ENCODE data around the gene SPTBN5. TPM values are rescaled to one million over a fixed set of nuclear protein-coding genes. Genes with fewer than 3 reads are reported as not detected.

Gene SPTBN5
- total and polyA plus RNA-seq, 3 donors from 2014 or later = 1.4 to 3.1 (median 1.4) TPM

DNA sequence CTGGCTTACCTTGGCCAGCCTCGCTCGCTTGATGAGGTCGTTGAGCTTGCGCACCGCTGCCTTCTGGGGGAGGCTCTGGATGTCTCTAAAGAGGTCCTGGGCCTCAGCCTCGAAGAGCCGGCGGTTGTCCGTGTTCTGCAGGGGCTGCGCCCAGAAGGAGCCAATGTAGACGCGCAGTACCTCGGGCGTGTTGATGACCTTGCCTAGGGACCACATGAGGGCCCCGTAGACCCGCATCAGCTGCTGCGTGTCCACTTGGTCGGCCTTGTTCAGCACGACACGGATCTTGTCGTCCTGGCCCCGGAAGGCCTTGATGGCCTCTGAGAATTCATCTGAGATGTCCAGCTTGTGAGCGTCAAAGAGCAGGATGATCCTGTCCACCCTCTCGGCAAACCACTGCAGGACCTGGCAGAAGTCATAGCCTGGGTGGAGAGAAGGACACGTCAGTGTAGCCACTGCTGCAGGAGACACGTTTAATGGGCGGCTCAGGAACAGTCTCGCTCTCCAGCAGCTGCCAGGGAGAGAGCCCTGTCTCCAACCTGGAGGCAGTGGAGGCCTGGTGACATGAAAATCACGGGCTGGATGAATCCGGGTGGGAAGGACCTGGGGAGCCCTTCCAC lies 25.5 kb upstream of the SPTBN5 start:
- Histone ChIP-seq H3K36me3 (ENCODE audit: low read depth, missing control alignments) (no peaks in the 10 kb centered on the region), H3K27me3 (no peaks in the 10 kb centered on the region), H3K4me1 (peaks cover 44% of the 10 kb centered on the region), H3K27ac (peak overlapping the region in 1 of 2 donors; percentile 22), H3K4me3 (no peak overlapping the region), H3K9me3 (no peaks in the 10 kb centered on the region)
- intact Hi-C loops (cut with DNase I; ENCODE audit: low total_unique reads) = no loop called here
- TF ChIP-seq, protein P1, sequence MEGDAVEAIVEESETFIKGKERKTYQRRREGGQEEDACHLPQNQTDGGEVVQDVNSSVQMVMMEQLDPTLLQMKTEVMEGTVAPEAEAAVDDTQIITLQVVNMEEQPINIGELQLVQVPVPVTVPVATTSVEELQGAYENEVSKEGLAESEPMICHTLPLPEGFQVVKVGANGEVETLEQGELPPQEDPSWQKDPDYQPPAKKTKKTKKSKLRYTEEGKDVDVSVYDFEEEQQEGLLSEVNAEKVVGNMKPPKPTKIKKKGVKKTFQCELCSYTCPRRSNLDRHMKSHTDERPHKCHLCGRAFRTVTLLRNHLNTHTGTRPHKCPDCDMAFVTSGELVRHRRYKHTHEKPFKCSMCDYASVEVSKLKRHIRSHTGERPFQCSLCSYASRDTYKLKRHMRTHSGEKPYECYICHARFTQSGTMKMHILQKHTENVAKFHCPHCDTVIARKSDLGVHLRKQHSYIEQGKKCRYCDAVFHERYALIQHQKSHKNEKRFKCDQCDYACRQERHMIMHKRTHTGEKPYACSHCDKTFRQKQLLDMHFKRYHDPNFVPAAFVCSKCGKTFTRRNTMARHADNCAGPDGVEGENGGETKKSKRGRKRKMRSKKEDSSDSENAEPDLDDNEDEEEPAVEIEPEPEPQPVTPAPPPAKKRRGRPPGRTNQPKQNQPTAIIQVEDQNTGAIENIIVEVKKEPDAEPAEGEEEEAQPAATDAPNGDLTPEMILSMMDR (IDR thresholded peaks at IDR 0.05) = no peak
- TF ChIP-seq POLR2A (IDR thresholded peaks at IDR 0.05) = no peak
- DNase-seq = no peak
- WGBS, 2 donors = 61 to 64% methylated on average over 19 to 29 of the region's 30 CpGs

DNA sequence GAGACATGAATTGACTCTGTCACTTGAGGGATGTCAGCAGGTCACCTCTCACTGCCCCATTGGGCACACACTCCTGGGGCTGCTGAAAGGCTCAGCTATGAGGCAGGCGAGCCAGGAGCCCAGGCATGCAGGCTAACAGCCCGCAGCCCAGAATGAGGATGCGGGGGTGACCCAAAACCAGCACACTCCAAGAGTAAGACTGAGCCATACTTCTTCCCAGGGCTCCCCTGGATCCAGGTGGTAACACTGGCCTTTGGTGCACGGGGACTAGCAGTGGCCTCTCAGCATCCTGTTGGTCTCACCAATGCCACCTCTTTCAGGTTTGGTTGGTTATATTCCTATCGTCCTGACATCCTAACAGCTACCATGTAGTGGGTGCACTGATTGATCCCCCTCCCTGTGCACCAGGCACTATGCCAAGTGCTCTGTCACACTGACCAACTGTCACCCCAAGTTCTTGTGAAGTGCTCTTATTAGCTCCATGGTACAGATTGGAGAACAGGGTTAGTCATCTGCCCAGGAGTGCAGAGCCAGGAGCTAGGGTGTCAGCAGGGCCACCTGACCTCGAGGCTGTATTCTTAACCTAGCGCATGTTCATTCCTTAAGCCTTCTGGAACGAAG lies 24.8 kb upstream of the SPTBN5 start:
- 74 to 88% methylated on average over 8 of the region's 8 CpGs for WGBS, 2 donors
- H3K4me1 ChIP-seq = peaks cover 44% of the 10 kb centered on the region
- H3K27me3 ChIP-seq = no peaks in the 10 kb centered on the region
- no peak overlapping the region for H3K4me3 ChIP-seq
- no peaks in the 10 kb centered on the region for H3K36me3 ChIP-seq (ENCODE audit: low read depth, missing control alignments)
- H3K9me3 ChIP-seq = no peaks in the 10 kb centered on the region
- no peak for DNase-seq
- no peak overlapping the region for H3K27ac ChIP-seq
- TF ChIP-seq POLR2A (IDR thresholded peaks at IDR 0.05) = no peak
- TF ChIP-seq, protein P1 (IDR thresholded peaks at IDR 0.05) = no peak
- intact Hi-C loops (cut with DNase I; ENCODE audit: low total_unique reads) = no loop called here

DNA sequence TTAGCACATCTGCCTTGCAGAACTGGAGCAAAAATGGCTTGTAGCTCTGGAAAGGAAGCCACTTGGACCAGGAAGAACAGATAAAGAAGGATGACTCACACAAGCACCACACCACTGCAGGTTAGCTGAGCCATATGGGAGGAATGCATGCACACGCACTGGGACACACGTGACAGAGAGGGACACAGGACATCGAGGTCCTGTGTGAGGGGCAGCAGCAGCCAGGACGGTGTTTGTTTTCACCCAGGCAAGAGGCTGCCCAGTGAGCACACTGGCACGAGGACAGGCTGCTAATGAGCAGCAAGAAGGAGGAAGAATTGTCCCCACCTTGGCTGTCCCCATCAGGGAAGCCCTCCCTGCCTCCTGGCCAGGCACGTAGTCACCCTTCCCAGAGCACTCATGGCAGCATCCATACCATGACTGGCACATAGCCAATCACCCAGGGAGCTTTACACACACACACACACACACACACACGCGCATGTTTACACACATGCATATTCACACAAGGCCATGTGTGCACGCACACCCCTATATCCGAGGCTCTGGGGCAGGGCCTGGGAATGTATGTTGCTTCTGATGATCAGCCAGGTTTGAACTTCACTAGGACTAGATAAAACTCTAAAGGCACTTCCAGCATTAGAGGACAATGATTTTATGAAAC lies 24.0 kb upstream of the SPTBN5 start:
- no peak overlapping the region for H3K4me3 ChIP-seq
- H3K27ac ChIP-seq = no peak overlapping the region
- no peaks in the 10 kb centered on the region for H3K9me3 ChIP-seq
- 52 to 66% methylated on average over 10 of the region's 10 CpGs for WGBS, 2 donors
- no peaks in the 10 kb centered on the region for H3K27me3 ChIP-seq
- no peaks in the 10 kb centered on the region for H3K36me3 ChIP-seq (ENCODE audit: low read depth, missing control alignments)
- DNase-seq = no peak
- TF ChIP-seq, protein P1 (IDR thresholded peaks at IDR 0.05) = no peak
- no peak for TF ChIP-seq POLR2A (IDR thresholded peaks at IDR 0.05)
- intact Hi-C loops (cut with DNase I; ENCODE audit: low total_unique reads) = no loop called here
- H3K4me1 ChIP-seq = peaks cover 44% of the 10 kb centered on the region

DNA sequence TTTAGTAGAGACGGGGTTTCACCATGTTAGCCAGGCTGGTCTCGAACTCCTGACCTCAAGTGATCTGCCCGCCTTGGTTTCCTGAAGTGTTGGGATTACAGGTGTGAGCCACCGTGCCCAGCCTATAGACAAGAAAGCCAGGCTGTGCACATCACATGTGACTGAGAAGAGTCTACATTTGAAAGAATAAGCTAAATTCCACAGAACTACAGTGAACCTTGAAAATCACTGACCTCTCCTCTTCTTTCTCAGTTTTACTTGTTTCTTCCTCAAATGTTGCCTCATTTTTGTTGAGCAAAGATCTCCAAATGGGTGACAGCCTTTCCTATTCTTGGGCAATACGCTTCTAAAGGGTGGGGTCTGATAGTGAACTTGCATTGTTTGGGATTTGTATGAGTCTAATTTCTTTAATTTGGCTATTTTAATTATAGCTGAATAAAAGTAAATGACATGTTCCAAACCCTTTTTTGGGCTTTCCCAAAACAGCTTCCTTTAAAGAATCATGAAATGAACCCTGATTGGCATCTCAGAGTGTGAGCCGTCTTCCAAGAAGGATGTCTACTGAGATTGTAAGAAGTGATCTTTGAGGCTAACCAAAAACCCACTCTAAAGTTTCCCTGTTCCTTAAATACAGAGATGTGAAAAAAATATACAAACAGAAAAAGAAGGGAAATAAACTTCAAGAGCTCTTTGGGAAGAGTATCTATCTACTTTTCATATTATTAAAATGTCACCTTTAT lies 21.6 kb upstream of the SPTBN5 start:
- intact Hi-C loops (cut with DNase I; ENCODE audit: low total_unique reads) = no loop called here
- Histone ChIP-seq H3K36me3 (ENCODE audit: low read depth, missing control alignments) (no peaks in the 10 kb centered on the region), H3K4me1 (peaks cover 32% of the 10 kb centered on the region), H3K4me3 (no peak overlapping the region), H3K27ac (peak overlapping the region in 1 of 2 donors; percentile 37), H3K9me3 (no peaks in the 10 kb centered on the region), H3K27me3 (no peaks in the 10 kb centered on the region)
- DNase-seq = no peak
- no peak for TF ChIP-seq POLR2A (IDR thresholded peaks at IDR 0.05)
- 91% methylated on average over 6 of the region's 6 CpGs for WGBS, 2 donors

DNA sequence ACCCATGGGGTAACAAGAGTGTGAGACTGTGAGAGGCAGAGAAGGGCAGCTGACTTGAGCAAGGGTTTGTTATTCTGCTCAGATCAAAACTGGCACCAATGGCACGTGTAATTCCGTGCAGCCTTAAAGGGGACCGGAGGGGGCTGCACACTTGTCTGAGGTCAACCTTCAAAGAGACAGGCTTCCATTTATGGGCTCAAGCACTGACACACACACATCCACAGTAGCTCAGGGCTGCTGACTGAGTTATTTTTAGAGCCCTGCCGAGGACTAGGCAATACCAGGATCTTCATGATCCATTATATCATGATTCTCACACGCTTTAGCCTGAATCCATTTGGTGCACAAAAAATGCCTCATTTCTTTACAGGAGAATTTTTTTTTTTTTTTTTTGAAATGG lies 20.6 kb upstream of the SPTBN5 start:
- Histone ChIP-seq H3K4me3 (no peak overlapping the region), H3K27ac (no peak overlapping the region), H3K4me1 (peaks cover 23% of the 10 kb centered on the region), H3K36me3 (ENCODE audit: low read depth, missing control alignments) (no peaks in the 10 kb centered on the region), H3K9me3 (no peaks in the 10 kb centered on the region), H3K27me3 (no peaks in the 10 kb centered on the region)
- intact Hi-C loops (cut with DNase I; ENCODE audit: low total_unique reads) = no loop called here
- no peak for DNase-seq
- 69 to 73% methylated on average over 5 of the region's 5 CpGs for WGBS, 2 donors
- TF ChIP-seq POLR2A (IDR thresholded peaks at IDR 0.05) = no peak
- TF ChIP-seq, protein P1 (IDR thresholded peaks at IDR 0.05) = no peak

All from testis (tissue), 3 donors.